ENCODE results near the gene GATA1. TPM values are rescaled to one million over a fixed set of nuclear protein-coding genes. Genes with fewer than 3 reads are reported as not detected.
A peak's percentile ranks its signal among the peaks of the same experiment; 100 is the strongest.

Gene GATA1
- total RNA-seq, 1 donor from 2014 or later = not detected

GRCh38 chrX:48753708-48754228 is 32.6 kb upstream of the GATA1 start:
- H3K36me3 Mint-ChIP-seq (ENCODE audit: unreplicated experiment) = no peaks in the 10 kb centered on the region
- peaks cover 3% of the 10 kb centered on the region for H3K27me3 Mint-ChIP-seq (ENCODE audit: unreplicated experiment)
- no peak overlapping the region for H3K27ac Mint-ChIP-seq (ENCODE audit: unreplicated experiment)
- H3K4me3 Mint-ChIP-seq (ENCODE audit: unreplicated experiment) = no peak overlapping the region
- TF ChIP-seq CTCF (IDR thresholded peaks at IDR 0.05; ENCODE audit: partially characterized antibody, unreplicated experiment) = no peak
- peaks cover 1% of the 10 kb centered on the region for H3K9me3 Mint-ChIP-seq (ENCODE audit: unreplicated experiment)
- no peak for DNase-seq
- no peaks in the 10 kb centered on the region for H3K4me1 Mint-ChIP-seq (ENCODE audit: low read depth, unreplicated experiment)

- peaks cover 1% of the 10 kb centered on the region for H3K9me3 Mint-ChIP-seq (ENCODE audit: unreplicated experiment)
- no peak overlapping the region for H3K27ac Mint-ChIP-seq (ENCODE audit: unreplicated experiment)
- DNase-seq = no peak
- no peak for TF ChIP-seq CTCF (IDR thresholded peaks at IDR 0.05; ENCODE audit: partially characterized antibody, unreplicated experiment)
- H3K4me3 Mint-ChIP-seq (ENCODE audit: unreplicated experiment) = no peak overlapping the region
- H3K36me3 Mint-ChIP-seq (ENCODE audit: unreplicated experiment) = no peaks in the 10 kb centered on the region
- no peaks in the 10 kb centered on the region for H3K4me1 Mint-ChIP-seq (ENCODE audit: low read depth, unreplicated experiment)
- peaks cover 3% of the 10 kb centered on the region for H3K27me3 Mint-ChIP-seq (ENCODE audit: unreplicated experiment)
Observed at GRCh38 chrX:48754238-48754637, 32.2 kb upstream of the GATA1 start.

- no peaks in the 10 kb centered on the region for H3K27me3 Mint-ChIP-seq (ENCODE audit: unreplicated experiment)
- H3K4me3 Mint-ChIP-seq (ENCODE audit: unreplicated experiment) = no peak within 1 kb of the TSS
- peak; percentile 16 for DNase-seq
- no peak for TF ChIP-seq CTCF (IDR thresholded peaks at IDR 0.05; ENCODE audit: partially characterized antibody, unreplicated experiment)
- H3K9me3 Mint-ChIP-seq (ENCODE audit: unreplicated experiment) = no peaks in the 10 kb centered on the region
- no peak within 1 kb of the TSS for H3K27ac Mint-ChIP-seq (ENCODE audit: unreplicated experiment)
- H3K36me3 Mint-ChIP-seq (ENCODE audit: unreplicated experiment) = no peaks in the 10 kb centered on the region
- no peaks in the 10 kb centered on the region for H3K4me1 Mint-ChIP-seq (ENCODE audit: low read depth, unreplicated experiment)
Observed at GRCh38 chrX:48761674-48762471, 24.5 kb upstream of the GATA1 start, which contains the start of gene GLOD5. GLOD5 (plus strand) TSS chrX:48761747; CDS start chrX:48761791, 44 bp downstream.

GRCh38 chrX:48769230-48769629 is 17.2 kb upstream of the GATA1 start:
- no peak for DNase-seq
- Mint-ChIP-seq H3K4me3 (ENCODE audit: unreplicated experiment) (no peak overlapping the region), H3K27ac (ENCODE audit: unreplicated experiment) (no peak overlapping the region), H3K27me3 (ENCODE audit: unreplicated experiment) (no peaks in the 10 kb centered on the region), H3K4me1 (ENCODE audit: low read depth, unreplicated experiment) (no peaks in the 10 kb centered on the region), H3K9me3 (ENCODE audit: unreplicated experiment) (no peaks in the 10 kb centered on the region), H3K36me3 (ENCODE audit: unreplicated experiment) (no peaks in the 10 kb centered on the region)
- no peak for TF ChIP-seq CTCF (IDR thresholded peaks at IDR 0.05; ENCODE audit: partially characterized antibody, unreplicated experiment)

GRCh38 chrX:48770296-48770695 is 16.1 kb upstream of the GATA1 start:
- Mint-ChIP-seq H3K36me3 (ENCODE audit: unreplicated experiment) (no peaks in the 10 kb centered on the region), H3K27me3 (ENCODE audit: unreplicated experiment) (peaks cover 2% of the 10 kb centered on the region), H3K9me3 (ENCODE audit: unreplicated experiment) (peaks cover 3% of the 10 kb centered on the region), H3K4me3 (ENCODE audit: unreplicated experiment) (no peak overlapping the region), H3K4me1 (ENCODE audit: low read depth, unreplicated experiment) (no peaks in the 10 kb centered on the region), H3K27ac (ENCODE audit: unreplicated experiment) (no peak overlapping the region)
- TF ChIP-seq CTCF (IDR thresholded peaks at IDR 0.05; ENCODE audit: partially characterized antibody, unreplicated experiment) = no peak
- no peak for DNase-seq
